Vagina (tissue), 2 donors: ENCODE measurements around the gene DDX23.

Source experiments
- POLR2A ChIP-seq, 2 donors: fragments of 450-650 bp; IDR thresholded peaks; one replicate each; pipeline ENCODE4 v1.6.1; 2017; ENCODE audit warnings: antibody characterized with exemption in 2 of 2, mild to moderate bottlenecking in 2 of 2, moderate library complexity in 2 of 2
- POLR2AphosphoS5 ChIP-seq, 2 donors: sonication (generic); formaldehyde crosslinking; IDR thresholded peaks; one replicate each; pipeline ENCODE4 v1.9.0; 2017; ENCODE audit warnings: antibody characterized with exemption in 2 of 2, mild to moderate bottlenecking in 2 of 2, low read depth in 1 of 2; ENCODE audit not compliant: insufficient read depth in 1 of 2
- TF ChIP-seq, protein P1 (sequence below), 3 experiments: fragments of 450-650 bp in 2 of 3; fragments of 200-600 bp in 1 of 3; sonication (generic) in 1 of 3; IDR thresholded peaks; one replicate each; pipeline ENCODE4 v1.5.1; 2017 to 2019; ENCODE audit warnings: antibody characterized with exemption in 3 of 3, mild to moderate bottlenecking in 2 of 3, moderate library complexity in 2 of 3

GRCh38 chr12:48824905-48825304 is 27.1 kb downstream of the DDX23 start:
- TF ChIP-seq POLR2A (IDR thresholded peaks at IDR 0.05) = no peak
- TF ChIP-seq, protein P1, sequence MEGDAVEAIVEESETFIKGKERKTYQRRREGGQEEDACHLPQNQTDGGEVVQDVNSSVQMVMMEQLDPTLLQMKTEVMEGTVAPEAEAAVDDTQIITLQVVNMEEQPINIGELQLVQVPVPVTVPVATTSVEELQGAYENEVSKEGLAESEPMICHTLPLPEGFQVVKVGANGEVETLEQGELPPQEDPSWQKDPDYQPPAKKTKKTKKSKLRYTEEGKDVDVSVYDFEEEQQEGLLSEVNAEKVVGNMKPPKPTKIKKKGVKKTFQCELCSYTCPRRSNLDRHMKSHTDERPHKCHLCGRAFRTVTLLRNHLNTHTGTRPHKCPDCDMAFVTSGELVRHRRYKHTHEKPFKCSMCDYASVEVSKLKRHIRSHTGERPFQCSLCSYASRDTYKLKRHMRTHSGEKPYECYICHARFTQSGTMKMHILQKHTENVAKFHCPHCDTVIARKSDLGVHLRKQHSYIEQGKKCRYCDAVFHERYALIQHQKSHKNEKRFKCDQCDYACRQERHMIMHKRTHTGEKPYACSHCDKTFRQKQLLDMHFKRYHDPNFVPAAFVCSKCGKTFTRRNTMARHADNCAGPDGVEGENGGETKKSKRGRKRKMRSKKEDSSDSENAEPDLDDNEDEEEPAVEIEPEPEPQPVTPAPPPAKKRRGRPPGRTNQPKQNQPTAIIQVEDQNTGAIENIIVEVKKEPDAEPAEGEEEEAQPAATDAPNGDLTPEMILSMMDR (IDR thresholded peaks at IDR 0.05) = no peak
- TF ChIP-seq POLR2AphosphoS5 (IDR thresholded peaks at IDR 0.05; ENCODE audit: insufficient read depth in 1 of 2, low read depth in 1 of 2) = no peak
